Thymus (tissue), 11 donors: Measurements from ENCODE around the gene PRR19. TPM values are rescaled to one million over a fixed set of nuclear protein-coding genes. Genes with fewer than 3 reads are reported as not detected.

Source experiments
- DNase-seq, 9 donors: peaks; one replicate each; pipeline ENCODE4 v3.0.0-alpha.2; 2013; ENCODE audit warnings: low spot score in 9 of 9, low read depth in 6 of 9, missing footprints in 1 of 9
- H3K27ac ChIP-seq, 2 donors: one replicate each; pipeline ENCODE4 v1.5.1; 2013; ENCODE audit warnings: control low read depth in 1 of 2, low read depth in 1 of 2, low read length in 1 of 2, mild to moderate bottlenecking in 1 of 2, moderate library complexity in 1 of 2
- H3K27me3 ChIP-seq, 2 donors: one replicate each; pipeline ENCODE4 v1.5.1; 2013; ENCODE audit warnings: low read length in 1 of 2; ENCODE audit not compliant: control insufficient read depth in 2 of 2, insufficient read depth in 1 of 2
- H3K36me3 ChIP-seq, 2 donors: one replicate each; pipeline ENCODE4 v1.5.1; 2013; ENCODE audit warnings: low read length in 1 of 2, mild to moderate bottlenecking in 1 of 2, moderate library complexity in 1 of 2; ENCODE audit not compliant: control insufficient read depth in 2 of 2, insufficient read depth in 2 of 2
- H3K4me1 ChIP-seq, 2 donors: one replicate each; pipeline ENCODE4 v1.5.1; 2013; ENCODE audit warnings: low read length in 2 of 2; ENCODE audit not compliant: control insufficient read depth in 2 of 2, insufficient read depth in 2 of 2
- H3K4me3 ChIP-seq, 2 donors: one replicate each; pipeline ENCODE4 v1.5.1; 2013; ENCODE audit warnings: low read length in 2 of 2, control low read depth in 1 of 2, mild to moderate bottlenecking in 1 of 2
- H3K9me3 ChIP-seq, 2 donors: one replicate each; pipeline ENCODE4 v1.5.1; 2013; ENCODE audit warnings: low read length in 1 of 2, mild to moderate bottlenecking in 1 of 2; ENCODE audit not compliant: control insufficient read depth in 2 of 2, insufficient read depth in 1 of 2
- WGBS: extraction: QIAGEN DNeasy Blood & Tissue Kit; methylation state at CpG from one replicate; pipeline ENCODE4 v1.1.7; 2013; 5-methylcytosine and 5-hydroxymethylcytosine counted together
- polyA plus RNA-seq: library from polyadenylated mRNA; stranded (reverse); fragments of 200-250 nt; gene quantifications from one replicate; pipeline ENCODE4 v1.2.3, GENCODE V29; 2013
- total RNA-seq: library from RNA; stranded (reverse); fragments of 120-200 nt; gene quantifications from one replicate; pipeline ENCODE4 v1.2.4, GENCODE V29; 2013
- donor health status: healthy.

The PRR19 gene
- total and polyA plus RNA-seq, 2 donors: 0.42 to 0.78 TPM

- DNase-seq: peak in 1 of 9 donors; percentile 19
These were observed 15.4 kb upstream of the PRR19 start for GRCh38 chr19:42286349-42287016.

DNA sequence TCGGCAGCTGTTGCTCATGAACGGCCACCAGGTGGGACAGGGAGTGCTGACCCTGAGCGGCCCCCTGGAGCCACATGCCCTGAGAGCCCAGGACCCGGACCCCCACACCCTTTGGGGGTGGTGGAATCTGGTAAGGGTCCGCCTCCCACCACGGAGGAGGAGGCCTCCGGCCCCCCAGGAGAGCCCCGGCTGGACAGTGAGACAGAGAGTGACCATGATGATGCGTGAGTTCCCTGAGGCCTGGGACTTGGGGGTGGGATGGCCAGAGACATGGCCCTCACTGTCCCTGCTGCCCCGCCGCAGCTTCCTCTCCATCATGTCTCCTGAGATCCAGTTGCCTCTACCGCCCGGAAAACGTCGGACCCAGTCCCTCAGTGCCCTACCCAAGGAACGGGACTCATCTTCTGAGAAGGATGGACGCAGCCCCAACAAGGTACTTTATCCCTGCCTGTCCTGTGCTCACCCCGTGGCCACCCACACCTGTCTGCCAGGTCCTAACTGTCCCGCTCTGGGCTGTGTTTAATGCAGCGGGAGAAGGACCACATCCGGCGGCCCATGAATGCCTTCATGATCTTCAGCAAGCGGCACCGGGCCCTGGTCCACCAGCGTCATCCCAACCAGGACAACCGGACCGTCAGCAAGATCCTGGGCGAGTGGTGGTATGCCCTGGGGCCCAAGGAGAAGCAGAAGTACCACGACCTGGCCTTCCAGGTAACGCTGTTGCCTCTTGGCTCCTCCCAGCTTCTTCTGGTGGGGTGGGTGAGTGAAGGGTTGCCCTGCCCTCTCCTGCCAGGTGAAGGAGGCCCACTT is 14.7 kb upstream of the PRR19 start:
- no peaks in the 10 kb centered on the region for H3K27me3 ChIP-seq
- 97% methylated on average over 30 of the region's 30 CpGs for WGBS
- no peaks in the 10 kb centered on the region for H3K9me3 ChIP-seq
- H3K36me3 ChIP-seq: peaks cover 57% of the 10 kb centered on the region in 2 donors
- peaks cover 26 to 31% of the 10 kb centered on the region in 2 donors for H3K4me1 ChIP-seq
- no peak for DNase-seq
- peak overlapping the region in 1 of 2 donors; percentile 46 for H3K27ac ChIP-seq
- H3K4me3 ChIP-seq: no peak overlapping the region

More at GRCh38 chr19:42286349-42287016, 15.4 kb upstream of the PRR19 start:
- Histone ChIP-seq H3K4me1 (peaks cover 33 to 38% of the 10 kb centered on the region in 2 donors), H3K27ac (peak overlapping the region in 1 of 2 donors; percentile 46), H3K4me3 (no peak overlapping the region), H3K27me3 (no peaks in the 10 kb centered on the region), H3K9me3 (no peaks in the 10 kb centered on the region), H3K36me3 (peaks cover 50% of the 10 kb centered on the region in 2 donors)
- 68% methylated on average over 13 of the region's 13 CpGs for WGBS

DNA sequence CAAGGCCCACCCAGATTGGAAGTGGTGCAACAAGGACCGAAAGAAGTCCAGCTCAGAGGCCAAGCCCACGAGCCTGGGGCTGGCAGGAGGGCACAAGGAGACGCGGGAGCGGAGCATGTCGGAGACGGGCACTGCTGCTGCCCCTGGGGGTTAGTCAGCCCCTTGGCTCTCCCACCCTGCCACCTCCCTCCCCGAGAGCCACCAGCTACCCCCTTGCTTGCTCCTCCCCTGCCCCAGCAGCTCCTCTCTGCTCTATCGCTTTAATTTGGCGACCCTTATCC is 14.2 kb upstream of the PRR19 start:
- peaks cover 20 to 25% of the 10 kb centered on the region in 2 donors for H3K4me1 ChIP-seq
- WGBS: 97% methylated on average over 10 of the region's 10 CpGs
- no peaks in the 10 kb centered on the region for H3K27me3 ChIP-seq
- no peak overlapping the region for H3K4me3 ChIP-seq
- no peaks in the 10 kb centered on the region for H3K9me3 ChIP-seq
- H3K36me3 ChIP-seq: peaks cover 62 to 63% of the 10 kb centered on the region in 2 donors
- H3K27ac ChIP-seq: no peak overlapping the region
- no peak for DNase-seq

DNA sequence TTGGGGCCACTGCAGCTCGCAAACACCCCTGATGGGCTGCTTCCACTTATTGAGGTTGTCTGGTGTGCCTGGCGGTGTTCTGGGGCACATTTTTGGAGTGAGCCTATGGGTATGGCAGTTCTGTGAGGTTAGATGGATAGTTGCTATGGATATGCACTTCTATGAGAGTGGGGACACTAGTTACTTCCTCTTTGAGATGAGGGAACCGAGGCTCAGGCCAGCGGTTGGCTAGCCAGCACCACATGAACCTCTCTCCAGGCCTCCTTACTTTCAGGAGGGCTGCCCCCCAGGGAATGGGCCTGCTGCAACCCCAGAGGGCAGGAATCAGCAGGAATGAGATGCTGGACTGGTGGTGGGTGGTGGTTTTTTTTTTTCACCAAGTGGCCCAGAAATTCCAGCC is 13.5 kb upstream of the PRR19 start:
- no peak overlapping the region for H3K27ac ChIP-seq
- DNase-seq: no peak
- peaks cover 69% of the 10 kb centered on the region in 2 donors for H3K36me3 ChIP-seq
- no peaks in the 10 kb centered on the region for H3K9me3 ChIP-seq
- no peak overlapping the region for H3K4me3 ChIP-seq
- no peaks in the 10 kb centered on the region for H3K27me3 ChIP-seq
- H3K4me1 ChIP-seq: peaks cover 15 to 19% of the 10 kb centered on the region in 2 donors
- WGBS: 93% methylated on average over 4 of the region's 4 CpGs

GRCh38 chr19:42288881-42289555 is 12.9 kb upstream of the PRR19 start:
- Histone ChIP-seq H3K36me3 (peaks cover 75% of the 10 kb centered on the region in 2 donors), H3K27me3 (no peaks in the 10 kb centered on the region), H3K4me1 (peaks cover 15 to 18% of the 10 kb centered on the region in 2 donors), H3K4me3 (no peak overlapping the region), H3K27ac (no peak overlapping the region), H3K9me3 (no peaks in the 10 kb centered on the region)
- 98% methylated on average over 22 of the region's 22 CpGs for WGBS
- DNase-seq: no peak

- Histone ChIP-seq H3K4me1 (peaks cover 15 to 17% of the 10 kb centered on the region in 2 donors), H3K27me3 (no peaks in the 10 kb centered on the region), H3K4me3 (no peak overlapping the region), H3K27ac (no peak overlapping the region), H3K9me3 (no peaks in the 10 kb centered on the region), H3K36me3 (peaks cover 81% of the 10 kb centered on the region in 2 donors)
- 99% methylated on average over 8 of the region's 8 CpGs for WGBS
- DNase-seq: no peak
These were observed 12.3 kb upstream of the PRR19 start for GRCh38 chr19:42289556-42290041.

GRCh38 chr19:42290136-42290522 is 11.8 kb upstream of the PRR19 start:
- H3K27me3 ChIP-seq: no peaks in the 10 kb centered on the region
- H3K4me3 ChIP-seq: no peak overlapping the region
- peaks cover 11 to 12% of the 10 kb centered on the region in 2 donors for H3K4me1 ChIP-seq
- no peak for DNase-seq
- no peak overlapping the region for H3K27ac ChIP-seq
- no peaks in the 10 kb centered on the region for H3K9me3 ChIP-seq
- peaks cover 84 to 86% of the 10 kb centered on the region in 2 donors for H3K36me3 ChIP-seq
- 97% methylated on average over 13 of the region's 13 CpGs for WGBS

DNA sequence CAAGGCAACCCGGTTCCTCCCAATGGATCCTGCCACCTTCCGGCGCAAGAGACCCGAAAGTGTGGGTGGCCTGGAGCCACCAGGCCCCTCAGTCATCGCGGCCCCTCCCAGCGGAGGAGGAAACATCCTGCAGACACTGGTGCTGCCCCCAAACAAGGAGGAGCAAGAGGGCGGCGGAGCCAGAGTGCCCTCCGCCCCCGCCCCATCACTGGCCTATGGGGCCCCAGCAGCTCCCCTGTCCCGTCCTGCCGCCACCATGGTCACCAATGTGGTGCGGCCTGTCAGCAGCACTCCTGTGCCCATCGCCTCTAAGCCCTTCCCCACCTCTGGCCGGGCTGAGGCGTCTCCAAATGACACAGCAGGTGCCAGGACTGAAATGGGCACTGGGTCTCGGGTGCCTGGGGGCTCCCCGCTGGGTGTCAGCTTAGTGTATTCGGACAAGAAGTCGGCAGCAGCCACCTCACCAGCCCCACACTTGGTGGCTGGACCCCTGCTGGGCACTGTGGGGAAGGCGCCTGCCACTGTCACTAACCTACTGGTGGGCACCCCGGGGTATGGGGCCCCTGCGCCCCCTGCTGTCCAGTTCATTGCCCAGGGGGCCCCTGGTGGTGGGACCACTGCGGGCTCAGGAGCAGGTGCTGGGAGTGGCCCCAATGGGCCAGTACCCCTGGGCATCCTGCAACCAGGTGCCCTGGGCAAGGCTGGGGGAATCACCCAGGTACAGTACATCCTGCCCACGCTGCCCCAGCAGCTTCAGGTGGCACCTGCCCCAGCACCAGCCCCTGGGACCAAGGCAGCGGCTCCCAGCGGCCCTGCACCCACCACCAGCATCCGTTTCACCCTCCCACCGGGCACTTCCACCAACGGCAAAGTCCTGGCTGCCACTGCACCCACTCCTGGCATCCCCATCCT is 11.2 kb upstream of the PRR19 start:
- 96% methylated on average over 31 of the region's 31 CpGs for WGBS
- Histone ChIP-seq H3K27me3 (no peaks in the 10 kb centered on the region), H3K4me1 (peaks cover 5 to 7% of the 10 kb centered on the region in 2 donors), H3K4me3 (no peak overlapping the region), H3K27ac (no peak overlapping the region), H3K36me3 (peaks cover 89 to 91% of the 10 kb centered on the region in 2 donors), H3K9me3 (no peaks in the 10 kb centered on the region)
- peak in 1 of 9 donors; percentile 53 for DNase-seq
